ENCODE measurements around the gene SLC36A4. TPM values are rescaled to one million over a fixed set of nuclear protein-coding genes. Genes with fewer than 3 reads are reported as not detected.

Gene SLC36A4
- total RNA-seq, 2 donors from 2014 or later = 6.3 to 15.5 TPM

- intact Hi-C loops (cut with DNase I) = loop anchor here (10.0 kb wide), 1 partner anchor 292 kb away; no protein-coding TSS in a partner anchor
- Histone ChIP-seq H3K27ac (peak overlapping the region in 1 of 2 donors; percentile 28), H3K36me3 (no peaks in the 10 kb centered on the region), H3K9me3 (no peaks in the 10 kb centered on the region), H3K27me3 (replicated peaks; ENCODE audit: insufficient read depth) (no peaks in the 10 kb centered on the region), H3K4me3 (no peak overlapping the region), H3K4me1 (replicated peaks) (no peaks in the 10 kb centered on the region)
- peak; percentile 54 for DNase-seq (ENCODE audit: low spot score)
- TF ChIP-seq, protein P1, sequence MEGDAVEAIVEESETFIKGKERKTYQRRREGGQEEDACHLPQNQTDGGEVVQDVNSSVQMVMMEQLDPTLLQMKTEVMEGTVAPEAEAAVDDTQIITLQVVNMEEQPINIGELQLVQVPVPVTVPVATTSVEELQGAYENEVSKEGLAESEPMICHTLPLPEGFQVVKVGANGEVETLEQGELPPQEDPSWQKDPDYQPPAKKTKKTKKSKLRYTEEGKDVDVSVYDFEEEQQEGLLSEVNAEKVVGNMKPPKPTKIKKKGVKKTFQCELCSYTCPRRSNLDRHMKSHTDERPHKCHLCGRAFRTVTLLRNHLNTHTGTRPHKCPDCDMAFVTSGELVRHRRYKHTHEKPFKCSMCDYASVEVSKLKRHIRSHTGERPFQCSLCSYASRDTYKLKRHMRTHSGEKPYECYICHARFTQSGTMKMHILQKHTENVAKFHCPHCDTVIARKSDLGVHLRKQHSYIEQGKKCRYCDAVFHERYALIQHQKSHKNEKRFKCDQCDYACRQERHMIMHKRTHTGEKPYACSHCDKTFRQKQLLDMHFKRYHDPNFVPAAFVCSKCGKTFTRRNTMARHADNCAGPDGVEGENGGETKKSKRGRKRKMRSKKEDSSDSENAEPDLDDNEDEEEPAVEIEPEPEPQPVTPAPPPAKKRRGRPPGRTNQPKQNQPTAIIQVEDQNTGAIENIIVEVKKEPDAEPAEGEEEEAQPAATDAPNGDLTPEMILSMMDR (IDR thresholded peaks at IDR 0.05) = peak in 3 of 4 experiments; percentile 41 to 64 (median 55)
- TF ChIP-seq POLR2A (IDR thresholded peaks at IDR 0.05) (no peak), POLR2AphosphoS5 (IDR thresholded peaks at IDR 0.05) (peak; percentile 69)
- 32% methylated on average over 10 of the region's 10 CpGs for WGBS
Measured at GRCh38 chr11:93236741-93237675, 39.2 kb upstream of the SLC36A4 start.

GRCh38 chr11:93234602-93235207, 36.9 kb upstream of the SLC36A4 start:
- intact Hi-C loops (cut with DNase I) = loop anchor here (2.0 to 10.0 kb wide), 3 partner anchors 290 to 418 kb away; partner anchors contain the start of gene SMCO4
- H3K4me3 ChIP-seq = no peak overlapping the region
- H3K27ac ChIP-seq = no peak overlapping the region
- H3K4me1 ChIP-seq (replicated peaks) = no peaks in the 10 kb centered on the region
- H3K9me3 ChIP-seq = no peaks in the 10 kb centered on the region
- H3K27me3 ChIP-seq (replicated peaks; ENCODE audit: insufficient read depth) = no peaks in the 10 kb centered on the region
- no peaks in the 10 kb centered on the region for H3K36me3 ChIP-seq
- DNase-seq (ENCODE audit: low spot score) = peak; percentile 74
- TF ChIP-seq POLR2AphosphoS5 (IDR thresholded peaks at IDR 0.05) (peak; percentile 50), POLR2A (IDR thresholded peaks at IDR 0.05) (no peak)
- TF ChIP-seq, protein P1 (IDR thresholded peaks at IDR 0.05) = peak; percentile 62 to 92 (median 86)
- WGBS = 23% methylated on average over 4 of the region's 4 CpGs

- H3K27ac ChIP-seq = no peak overlapping the region
- intact Hi-C loops (cut with DNase I) = loop anchor here (10.0 kb wide), 1 partner anchor 285 kb away; no protein-coding TSS in a partner anchor
- no peak for TF ChIP-seq POLR2AphosphoS5 (IDR thresholded peaks at IDR 0.05)
- TF ChIP-seq, protein P1 (IDR thresholded peaks at IDR 0.05) = no peak
- TF ChIP-seq POLR2A (IDR thresholded peaks at IDR 0.05) = no peak
- no peak for DNase-seq (ENCODE audit: low spot score)
- H3K9me3 ChIP-seq = no peaks in the 10 kb centered on the region
- WGBS = 100% methylated on average over 1 of the region's 1 CpG
- H3K27me3 ChIP-seq (replicated peaks; ENCODE audit: insufficient read depth) = no peaks in the 10 kb centered on the region
- H3K4me3 ChIP-seq = no peak overlapping the region
- no peaks in the 10 kb centered on the region for H3K4me1 ChIP-seq (replicated peaks)
- H3K36me3 ChIP-seq = no peaks in the 10 kb centered on the region
Measured at GRCh38 chr11:93229876-93230275, 32.1 kb upstream of the SLC36A4 start.

DNA sequence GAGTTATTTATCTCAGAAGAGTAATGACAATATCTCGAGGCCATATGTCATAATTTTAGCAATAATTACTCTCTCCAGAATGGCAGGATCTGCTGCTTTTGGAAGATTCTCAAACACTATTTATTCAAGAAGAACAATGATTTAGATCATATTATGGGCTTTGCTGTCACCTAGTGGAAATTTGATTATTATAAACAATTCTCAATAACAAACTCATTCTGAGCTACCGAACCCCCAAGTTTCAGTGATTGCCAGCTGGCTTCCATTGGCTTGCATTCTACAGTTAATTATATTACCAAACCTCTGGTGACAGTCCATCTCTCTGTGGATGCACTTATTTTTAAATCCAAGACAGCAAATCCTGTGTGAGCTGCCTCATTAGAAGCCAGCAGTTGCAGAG, 27.9 kb upstream of the SLC36A4 start:
- no peaks in the 10 kb centered on the region for H3K36me3 ChIP-seq
- no peak overlapping the region for H3K4me3 ChIP-seq
- 15% methylated on average over 2 of the region's 2 CpGs for WGBS
- no peak for TF ChIP-seq POLR2AphosphoS5 (IDR thresholded peaks at IDR 0.05)
- TF ChIP-seq, protein P1 (IDR thresholded peaks at IDR 0.05) = peak; percentile 12 to 47 (median 38)
- H3K9me3 ChIP-seq = no peaks in the 10 kb centered on the region
- intact Hi-C loops (cut with DNase I) = no loop called here
- no peaks in the 10 kb centered on the region for H3K27me3 ChIP-seq (replicated peaks; ENCODE audit: insufficient read depth)
- DNase-seq (ENCODE audit: low spot score) = no peak
- H3K4me1 ChIP-seq (replicated peaks) = no peaks in the 10 kb centered on the region
- no peak overlapping the region for H3K27ac ChIP-seq

Measured in prostate gland (tissue), 2 donors.